ENCODE results near the gene BCL11A. TPM values are rescaled to one million over a fixed set of nuclear protein-coding genes. Genes with fewer than 3 reads are reported as not detected.

Gene BCL11A
- total RNA-seq, 1 donor from 2014 or later = 3.6 TPM

DNA sequence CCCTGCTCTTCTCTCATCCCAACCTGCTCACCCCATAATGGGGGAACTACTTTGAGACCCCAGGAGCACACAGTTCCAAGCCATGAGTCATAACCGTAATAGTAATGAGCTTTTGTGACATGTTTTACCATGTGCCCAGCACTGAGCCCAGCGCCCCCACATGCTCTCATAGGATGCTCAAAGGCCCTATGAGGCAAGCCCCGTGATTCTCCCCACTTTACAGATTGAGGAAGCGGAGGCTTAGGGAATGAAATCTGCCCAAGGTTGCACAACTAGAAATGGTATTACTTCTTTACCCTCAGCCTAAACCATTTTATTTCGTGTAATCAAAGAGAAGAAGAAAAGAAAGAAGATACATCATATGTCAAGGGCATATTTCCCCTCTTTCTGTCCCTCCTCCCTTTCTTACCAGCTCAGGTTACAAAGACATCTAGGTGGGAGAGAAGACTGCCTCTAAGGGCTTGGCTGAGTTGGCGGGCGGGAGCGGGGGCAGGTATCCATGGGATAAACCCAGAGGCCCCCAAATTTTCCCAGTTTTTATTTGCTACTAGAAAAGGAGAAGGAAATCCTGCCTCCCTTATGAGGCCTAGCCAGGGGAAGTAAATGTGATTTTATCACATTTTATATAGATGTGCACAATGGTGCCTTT, 24.2 kb downstream of the BCL11A start:
- no peak for DNase-seq (ENCODE audit: extremely low read depth, low read depth, low spot score)

DNA sequence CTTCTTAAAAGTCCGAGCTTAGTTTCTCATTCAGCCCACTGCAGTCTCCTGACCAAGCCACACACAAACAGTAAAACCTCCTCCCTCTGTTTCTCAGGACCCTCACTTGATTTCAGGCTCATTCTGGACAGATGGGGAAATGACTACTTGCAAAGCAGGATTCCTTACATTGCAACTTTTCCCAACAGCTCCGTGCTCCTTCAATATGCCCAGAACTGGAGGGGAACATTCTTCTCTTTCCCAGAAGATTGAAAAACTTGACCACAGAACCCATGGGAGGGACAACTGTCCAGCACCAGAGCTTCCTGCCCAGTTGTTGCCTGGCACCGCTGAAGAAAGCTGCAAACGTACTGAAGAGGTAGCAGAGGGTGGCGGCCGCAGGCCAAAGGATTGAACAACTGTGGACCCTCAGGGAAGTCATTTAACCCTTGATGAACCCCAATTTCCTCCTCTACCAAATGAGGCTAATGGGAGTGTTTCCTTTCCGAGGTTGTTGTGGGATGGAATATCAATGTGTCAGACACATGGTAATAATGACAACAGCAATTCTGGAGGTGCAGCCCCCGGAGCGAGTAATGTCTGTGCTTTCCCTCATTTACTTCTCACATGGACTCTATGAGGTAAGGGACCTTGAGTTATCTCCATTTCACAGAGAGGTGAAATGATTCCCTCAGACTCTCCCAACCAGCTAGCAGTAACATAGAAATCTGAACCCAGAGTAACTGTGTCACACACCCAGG, 25.0 kb downstream of the BCL11A start:
- no peak for DNase-seq (ENCODE audit: extremely low read depth, low read depth, low spot score)

DNA sequence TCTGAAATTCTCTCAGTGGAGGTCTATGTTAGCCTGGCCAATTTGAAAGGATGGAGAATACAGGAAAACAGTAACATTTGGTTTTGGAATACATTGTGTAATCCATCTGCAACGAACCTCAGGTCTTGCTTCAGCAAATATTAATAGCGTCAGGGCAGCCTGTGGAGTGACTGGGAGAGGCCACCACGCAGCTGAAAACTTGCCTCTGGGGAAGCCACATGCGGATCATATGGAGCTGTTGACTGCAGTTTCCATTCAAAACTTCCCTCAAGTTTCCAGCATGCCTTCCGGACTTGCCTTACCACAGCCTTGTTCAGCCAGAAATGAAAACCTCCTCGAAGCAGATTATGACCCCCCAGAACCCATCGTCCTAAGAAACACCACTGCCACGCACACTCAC, 25.7 kb downstream of the BCL11A start:
- no peak for DNase-seq (ENCODE audit: extremely low read depth, low read depth, low spot score)

DNA sequence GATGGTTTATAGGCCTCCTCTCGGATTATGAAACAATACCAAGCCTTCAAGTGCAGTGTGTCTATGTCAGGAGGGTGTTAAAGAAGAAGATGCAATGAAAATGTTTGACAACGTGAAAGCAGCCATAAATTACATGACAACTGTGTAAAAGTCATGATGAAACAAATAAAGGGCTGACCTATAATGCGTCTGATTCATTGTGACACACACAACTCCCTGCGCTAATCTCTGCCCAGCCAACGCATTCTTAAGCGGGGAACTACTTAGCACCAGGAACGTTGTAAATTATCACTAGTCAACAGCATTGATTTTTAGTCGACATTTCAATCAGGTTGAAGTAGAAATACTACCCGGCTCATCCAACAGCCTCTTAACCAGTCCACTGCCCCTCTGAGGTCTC, 26.8 kb downstream of the BCL11A start:
- no peak for DNase-seq (ENCODE audit: extremely low read depth, low read depth, low spot score)

DNA sequence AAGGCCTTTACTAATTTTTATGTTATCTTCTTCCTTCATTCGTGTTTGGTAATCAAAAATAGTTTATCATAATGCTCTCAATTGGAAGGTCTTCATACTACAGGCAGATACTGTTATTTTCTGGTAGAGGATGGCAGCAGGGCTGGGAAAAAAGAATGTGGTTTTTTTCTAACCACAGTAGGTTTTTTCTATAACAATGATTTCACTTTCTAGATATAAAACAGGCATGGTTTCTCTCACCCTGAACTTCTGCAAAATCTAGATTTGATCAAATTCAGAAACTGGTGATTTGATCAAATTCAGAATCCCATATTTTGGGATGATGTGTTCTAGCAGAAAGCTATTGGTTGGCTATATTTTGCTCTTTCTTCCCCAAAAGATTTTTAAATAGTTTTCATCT, 27.6 kb downstream of the BCL11A start:
- no peak for DNase-seq (ENCODE audit: extremely low read depth, low read depth, low spot score)

DNA sequence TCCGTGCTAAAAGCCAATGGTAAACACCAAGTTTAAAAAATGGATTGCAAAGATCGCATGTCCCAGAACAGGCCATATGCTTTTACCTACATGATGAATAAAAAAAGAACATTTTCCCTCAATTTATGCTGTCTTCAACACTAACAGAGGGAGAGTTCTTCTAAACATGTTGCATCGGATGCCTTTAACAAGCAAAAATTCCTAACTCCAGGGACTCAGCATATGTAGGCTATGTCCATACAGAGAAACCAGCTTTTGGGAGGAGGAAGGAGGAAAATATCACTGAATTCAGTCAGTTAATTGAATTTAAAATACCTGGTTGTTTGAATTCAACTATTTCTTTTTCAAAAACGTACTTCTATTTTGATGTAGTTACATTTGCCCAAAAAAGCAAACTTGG, 28.6 kb downstream of the BCL11A start:
- DNase-seq (ENCODE audit: extremely low read depth, low read depth, low spot score) = no peak

DNA sequence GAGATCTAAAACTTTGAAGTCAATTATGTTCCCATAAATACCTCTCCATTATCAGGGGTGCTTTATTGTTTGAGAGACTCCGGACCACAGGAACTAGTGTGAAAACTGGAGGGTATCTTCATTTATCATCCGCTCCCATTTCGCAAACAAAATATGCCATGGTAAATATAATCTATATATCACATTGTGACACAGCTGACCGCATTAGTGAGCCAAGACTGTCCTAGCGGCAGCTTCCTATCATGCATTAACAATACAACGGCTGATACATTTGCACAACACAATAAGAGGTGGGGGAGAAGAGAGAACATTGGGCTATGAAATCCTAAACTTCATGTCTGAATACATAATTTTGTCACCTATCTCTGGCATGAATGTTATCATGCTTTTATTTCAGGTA, 29.5 kb downstream of the BCL11A start:
- no peak for DNase-seq (ENCODE audit: extremely low read depth, low read depth, low spot score)

DNA sequence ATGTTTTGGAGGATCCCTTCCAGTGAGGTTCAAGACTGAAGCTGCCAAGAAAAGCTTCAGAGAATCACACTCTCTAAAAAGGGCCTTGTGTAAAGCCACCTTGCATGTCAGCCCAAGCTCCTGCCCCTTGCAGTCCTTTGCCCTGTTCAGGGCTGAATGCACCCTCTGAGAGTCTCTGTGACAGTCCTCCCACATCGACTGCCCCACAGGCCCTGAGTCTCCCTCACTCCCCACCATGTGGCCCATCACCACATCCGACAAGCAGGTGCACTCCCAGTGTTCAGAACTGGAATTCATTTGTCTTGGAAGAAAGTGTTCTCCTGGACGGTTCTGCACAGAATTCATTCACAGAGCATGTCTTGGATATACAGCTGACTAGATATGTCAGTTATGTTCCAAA, 31.0 kb downstream of the BCL11A start:
- no peak for DNase-seq (ENCODE audit: extremely low read depth, low read depth, low spot score)

DNA sequence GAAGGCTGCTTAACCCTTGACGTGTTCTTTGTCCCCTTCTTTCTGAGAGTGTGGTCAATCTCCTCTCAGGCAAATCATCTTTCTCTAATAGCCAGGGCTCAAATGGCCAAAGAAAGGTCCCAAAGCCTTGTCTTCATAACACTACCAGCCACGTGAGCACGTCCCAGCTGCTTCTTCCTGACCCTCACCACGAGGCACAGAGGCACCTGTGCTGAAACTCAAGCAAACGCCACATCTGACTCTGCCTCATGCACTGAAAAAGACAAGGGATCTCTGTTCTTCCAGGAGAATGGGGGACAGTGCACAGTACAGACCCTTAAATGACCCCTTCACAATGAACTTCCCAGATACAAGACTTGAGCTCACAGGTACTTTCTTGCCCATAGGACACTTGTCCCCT, 31.8 kb downstream of the BCL11A start:
- no peak for DNase-seq (ENCODE audit: extremely low read depth, low read depth, low spot score)

DNA sequence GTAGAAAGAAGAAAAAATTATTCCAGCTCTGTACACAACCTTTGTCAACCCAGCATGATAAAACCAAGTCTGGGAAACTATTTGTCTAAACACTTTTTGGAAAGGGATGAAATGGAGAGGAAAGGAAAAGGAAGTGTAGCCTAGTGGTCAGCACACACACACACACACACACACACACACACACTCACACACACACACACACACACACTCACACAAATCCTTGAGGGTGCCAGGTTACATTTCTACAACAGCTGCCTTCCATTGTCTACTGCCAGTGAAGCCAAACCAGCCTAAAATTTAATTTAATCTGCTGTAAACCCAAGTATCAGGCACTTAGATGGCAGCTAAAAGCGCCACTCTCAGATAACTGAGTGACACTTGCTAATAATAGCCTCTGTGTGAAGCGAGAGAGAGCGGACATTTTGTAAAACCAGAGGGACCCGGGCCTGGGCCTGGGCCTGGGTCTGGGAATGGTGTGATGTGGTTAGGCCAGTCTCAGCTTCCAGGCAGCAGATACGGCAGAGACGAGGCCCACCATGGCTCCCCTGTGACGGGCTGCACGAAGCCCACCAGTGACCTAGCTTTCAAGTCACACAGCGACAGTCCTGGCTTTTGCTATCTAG, 32.4 kb downstream of the BCL11A start:
- DNase-seq (ENCODE audit: extremely low read depth, low read depth, low spot score) = no peak

DNA sequence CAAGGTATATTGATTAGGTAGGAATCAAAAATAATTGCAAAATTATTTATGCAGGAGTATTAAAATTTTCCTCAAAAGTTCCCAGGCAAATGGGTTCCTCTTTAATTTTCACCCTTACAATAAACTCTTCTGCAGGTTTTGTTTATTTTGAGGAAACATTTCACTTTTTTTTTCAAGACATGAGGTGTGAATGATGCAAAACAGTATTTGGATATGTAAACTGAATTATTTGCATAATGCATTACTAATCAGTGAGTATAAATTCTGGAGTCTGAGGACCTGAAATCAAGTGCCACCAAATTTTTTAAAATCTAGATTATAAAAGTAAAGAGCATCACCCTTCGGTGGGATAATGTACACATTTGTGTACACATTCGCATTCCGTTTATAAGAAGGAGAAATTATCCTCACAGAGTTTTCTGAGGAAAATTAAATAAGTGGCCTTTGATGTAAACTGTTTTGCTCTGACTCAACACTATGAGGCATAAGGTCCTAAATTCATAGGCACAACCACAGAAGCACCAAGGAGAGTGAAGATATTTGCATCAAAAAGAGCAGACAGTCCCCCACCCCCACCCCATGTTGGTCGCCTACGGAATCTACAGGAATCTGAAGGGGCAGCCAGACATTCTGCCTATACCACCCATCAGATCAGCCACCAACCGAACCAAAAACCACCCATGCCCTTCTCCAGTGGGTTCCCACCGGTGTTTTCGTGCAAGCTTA, 33.1 kb downstream of the BCL11A start:
- DNase-seq (ENCODE audit: extremely low read depth, low read depth, low spot score) = no peak

DNA sequence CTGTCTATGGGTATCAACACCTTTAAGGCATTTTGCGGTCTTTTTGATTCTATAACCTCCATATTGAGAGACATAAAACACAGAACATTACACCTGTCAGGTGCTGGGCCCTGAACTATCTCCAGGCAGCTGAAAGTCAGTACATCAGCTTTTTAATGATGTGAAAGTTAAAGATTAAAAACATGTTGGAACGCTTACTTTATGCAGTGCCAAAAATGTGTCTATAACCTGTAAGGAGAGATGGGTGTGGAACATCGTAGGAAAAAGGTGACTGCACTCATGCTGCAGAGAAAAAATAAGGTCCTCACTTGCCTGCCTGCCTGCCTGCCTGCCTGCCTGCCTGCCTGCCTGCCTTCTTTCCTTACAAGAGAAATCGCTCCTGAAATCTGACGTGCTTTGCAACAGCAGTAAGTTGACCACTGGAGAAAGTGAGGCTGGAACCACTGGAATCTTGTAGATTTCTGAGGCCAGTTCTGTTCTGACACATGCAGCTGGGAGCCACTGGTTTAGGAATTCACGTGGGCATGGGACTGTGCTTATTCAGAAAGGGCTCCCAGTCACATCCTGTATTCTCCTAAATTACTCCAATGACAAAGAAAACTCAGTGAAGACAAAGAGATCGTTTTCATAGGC, 34.1 kb downstream of the BCL11A start:
- no peak for DNase-seq (ENCODE audit: extremely low read depth, low read depth, low spot score)

DNA sequence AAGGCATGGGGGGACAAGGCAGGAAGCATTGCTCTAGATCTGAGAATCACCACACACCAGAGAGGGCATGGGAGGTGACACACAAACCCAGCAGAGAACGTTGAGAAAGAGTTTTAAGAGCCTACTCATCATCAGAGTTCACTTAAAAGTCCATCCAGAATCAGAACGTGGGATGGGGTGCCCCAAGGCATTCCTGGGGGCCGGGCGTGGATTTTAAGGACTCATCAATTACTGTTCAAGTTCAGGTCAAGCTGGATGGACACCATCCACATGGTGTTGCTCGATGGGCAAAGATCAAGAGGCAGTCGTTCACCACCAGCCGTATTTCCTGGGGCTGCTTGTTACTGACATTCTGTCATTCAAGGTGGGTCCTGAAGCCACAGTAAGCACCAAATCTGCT, 34.9 kb downstream of the BCL11A start:
- no peak for DNase-seq (ENCODE audit: extremely low read depth, low read depth, low spot score)

DNA sequence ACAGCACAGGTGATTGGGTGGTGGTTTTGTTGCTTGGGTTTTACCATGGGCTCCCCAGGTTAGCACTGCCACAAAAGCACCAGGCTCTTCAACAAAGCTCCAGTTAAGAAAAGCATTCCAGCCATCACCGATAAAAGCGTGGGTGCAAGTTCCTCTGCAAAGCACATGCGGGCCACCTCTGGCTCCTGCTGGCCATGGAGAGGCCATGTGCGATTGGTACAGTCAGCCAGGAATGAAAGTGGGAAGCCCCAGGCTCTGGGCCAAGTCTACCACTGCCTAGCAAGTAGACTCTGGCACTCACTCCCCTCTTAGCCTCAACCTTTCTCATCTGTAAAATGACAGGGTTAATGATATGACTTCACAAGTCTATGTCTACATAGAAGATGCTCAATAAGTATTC, 36.0 kb downstream of the BCL11A start:
- DNase-seq (ENCODE audit: extremely low read depth, low read depth, low spot score) = no peak

DNA sequence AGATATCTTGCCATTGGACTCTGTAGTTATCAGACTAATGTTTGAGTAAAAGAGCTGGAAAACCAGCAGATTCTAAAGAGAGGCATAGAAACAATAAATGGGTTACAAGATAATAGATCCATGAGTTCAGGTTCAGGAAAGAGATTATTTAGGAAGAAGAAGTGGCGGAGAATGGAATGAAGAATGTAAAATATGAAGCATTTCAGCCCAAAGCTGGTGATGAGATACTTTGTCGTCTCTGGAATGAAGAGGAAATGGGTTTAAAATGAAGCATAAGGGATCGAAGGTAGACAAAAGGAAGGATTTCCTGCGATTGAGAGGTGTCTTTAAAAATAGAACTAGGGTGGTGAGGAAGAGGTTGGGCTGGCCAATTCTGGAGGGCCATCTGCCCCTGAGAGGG, 36.6 kb downstream of the BCL11A start:
- DNase-seq (ENCODE audit: extremely low read depth, low read depth, low spot score) = no peak

DNA sequence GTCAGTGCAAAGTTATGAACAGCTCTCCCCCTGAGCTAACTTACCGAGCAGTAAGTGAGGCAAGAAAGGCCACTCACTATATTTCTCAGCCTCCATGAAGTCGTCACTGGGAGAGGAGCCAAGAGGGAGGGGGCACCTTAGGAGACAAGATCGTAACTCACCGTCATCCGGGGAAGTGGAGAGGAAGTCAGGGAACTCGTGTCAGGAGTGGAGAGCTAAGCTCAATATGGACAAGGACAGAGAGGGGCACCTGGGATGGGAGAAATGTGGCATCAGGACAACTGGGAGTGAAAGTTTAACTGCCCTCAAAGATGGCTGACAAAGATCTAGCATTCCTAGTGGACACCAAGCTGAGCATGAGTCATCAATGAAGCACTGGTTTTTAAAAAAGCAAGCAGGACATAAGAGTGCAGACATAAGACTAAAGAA, 37.1 kb downstream of the BCL11A start:
- DNase-seq (ENCODE audit: extremely low read depth, low read depth, low spot score) = no peak

DNA sequence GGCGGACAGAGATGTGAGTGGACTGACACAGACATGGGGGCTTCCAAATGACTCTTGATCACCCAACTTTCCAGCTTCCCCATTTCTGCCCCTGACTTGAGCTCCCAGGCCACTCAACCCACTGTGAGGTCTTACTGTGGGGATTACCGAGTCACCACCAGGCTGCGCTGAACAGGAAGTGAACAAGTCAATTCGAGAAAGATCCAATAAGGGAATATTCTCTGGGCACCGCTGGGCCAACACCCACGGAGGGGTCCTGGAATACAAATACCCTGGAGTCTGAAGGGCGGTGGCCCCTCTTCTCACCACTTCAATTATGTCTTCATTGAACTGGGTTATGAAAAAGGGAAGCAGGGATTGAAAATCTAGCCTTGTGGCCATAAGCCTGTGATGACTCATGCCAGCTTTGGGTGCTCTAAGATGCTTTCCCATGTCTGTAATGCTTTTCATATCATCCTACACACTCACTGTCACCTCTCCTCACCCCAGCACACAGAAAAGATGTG, 37.7 kb downstream of the BCL11A start:
- no peak for DNase-seq (ENCODE audit: extremely low read depth, low read depth, low spot score)

DNA sequence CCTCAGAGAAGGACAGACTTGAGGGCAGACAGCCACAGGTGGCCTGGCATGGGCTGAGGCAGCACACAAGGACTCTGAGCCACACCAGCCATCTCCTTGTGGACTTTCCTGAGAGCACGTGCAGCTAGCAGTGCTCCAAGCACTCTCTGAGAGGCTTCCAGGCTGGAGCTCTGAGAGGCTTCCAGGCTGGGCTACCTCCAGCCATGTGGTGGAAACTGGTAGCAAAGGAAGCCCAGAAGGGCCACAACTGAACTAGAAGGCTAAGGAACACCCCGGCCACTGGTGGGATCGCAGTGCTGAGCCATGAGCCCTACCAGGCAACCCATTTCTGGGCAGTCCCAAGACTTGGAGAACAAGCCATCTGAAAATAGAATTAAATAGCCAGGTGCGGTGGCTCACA, 39.5 kb downstream of the BCL11A start:
- no peak for DNase-seq (ENCODE audit: extremely low read depth, low read depth, low spot score)

DNA sequence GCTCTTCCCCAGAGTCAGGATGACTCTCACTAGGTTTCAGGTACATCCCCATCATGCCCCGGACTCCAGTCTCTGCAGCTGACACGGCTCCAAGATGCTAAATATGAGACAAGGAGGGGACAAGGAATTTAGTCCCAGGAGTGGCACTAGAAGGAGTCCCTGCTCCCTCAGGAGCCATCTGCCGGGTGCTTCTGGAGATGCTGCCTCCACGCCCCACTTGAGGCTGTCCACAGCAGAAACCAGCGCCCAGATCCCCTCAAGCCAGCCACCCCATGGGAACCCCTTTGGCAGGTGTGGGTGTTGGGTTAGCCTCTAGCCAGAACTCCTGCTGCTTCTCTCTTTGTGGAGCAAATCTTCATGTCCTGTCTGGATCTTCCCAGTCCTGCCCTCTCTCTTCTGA, 40.3 kb downstream of the BCL11A start:
- no peak for DNase-seq (ENCODE audit: extremely low read depth, low read depth, low spot score)

DNA sequence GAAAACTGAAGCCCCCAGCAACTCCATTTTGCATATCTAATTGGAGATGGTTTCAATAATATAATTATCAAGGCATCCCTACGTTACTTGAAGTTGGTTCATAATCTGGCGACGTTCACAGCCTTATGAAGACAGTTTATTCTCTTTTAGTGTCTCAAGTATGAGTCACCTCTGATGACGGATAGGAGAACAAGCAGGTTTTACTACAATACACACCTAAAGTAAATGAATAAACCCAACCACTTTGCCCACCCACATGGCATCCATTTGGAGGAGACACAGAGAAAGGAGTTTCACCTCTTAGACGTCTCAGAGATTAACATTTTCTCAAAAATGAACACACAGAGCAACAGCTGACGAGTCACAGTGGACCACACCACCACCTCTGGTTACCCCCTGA, 40.8 kb downstream of the BCL11A start:
- no peak for DNase-seq (ENCODE audit: extremely low read depth, low read depth, low spot score)

DNA sequence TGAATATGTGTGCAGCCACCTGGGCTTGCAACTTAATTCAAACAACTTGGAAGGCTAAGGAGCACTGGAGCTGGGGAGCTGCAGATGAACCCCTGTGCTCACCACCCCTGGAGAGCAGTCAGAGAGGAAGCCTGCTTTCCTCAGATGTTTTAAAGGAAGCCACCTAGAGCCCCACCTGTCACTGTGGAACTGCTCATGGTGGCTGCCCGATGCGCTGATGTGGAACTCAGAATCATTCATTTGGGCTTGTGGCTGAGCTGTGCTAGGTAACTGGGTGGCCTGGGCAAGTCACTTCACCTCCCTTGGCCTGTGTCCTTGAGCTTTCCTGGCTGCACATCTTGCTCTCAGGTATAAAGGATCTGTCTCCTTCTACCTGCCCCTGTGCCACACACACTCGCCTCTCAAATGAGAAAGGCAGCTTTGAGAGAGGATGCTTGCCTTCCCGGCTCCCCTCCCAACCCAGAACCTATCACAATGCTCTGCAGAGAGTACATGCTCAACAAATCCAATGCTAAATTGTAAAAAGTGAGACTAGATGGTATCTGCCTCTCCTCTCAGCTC, 41.3 kb downstream of the BCL11A start:
- DNase-seq (ENCODE audit: extremely low read depth, low read depth, low spot score) = no peak
